Activated CD4-positive, alpha-beta memory T cell treated with anti-CD3 and anti-CD28 coated beads for 36 hours (primary cell): ENCODE results near the gene REX1BD. TPM values are rescaled to one million over a fixed set of nuclear protein-coding genes. Genes with fewer than 3 reads are reported as not detected.

Source experiments
- CTCF ChIA-PET: fragments of 350-600 bp; sonication (Branson Sonifier 250); formaldehyde crosslinking; loops from one replicate; lab custom pipeline; 2021; ENCODE audit warnings: antibody characterized with exemption, inconsistent platforms; lab: Charles Lee
- POLR2A ChIA-PET: fragments of 350-600 bp; sonication (Branson Sonifier 250); formaldehyde crosslinking; loops from one replicate; lab custom pipeline; 2021; ENCODE audit warnings: antibody characterized with exemption; lab: Charles Lee
- DNase-seq: peaks from one replicate; pipeline ENCODE4 v3.0.0-alpha.2; 2020
- H3K27ac Mint-ChIP-seq: one replicate; pipeline ENCODE4 v1.8.0; 2021; ENCODE audit warnings: mixed read lengths
- H3K27me3 Mint-ChIP-seq: one replicate; pipeline ENCODE4 v1.8.0; 2021; ENCODE audit warnings: mixed read lengths
- H3K36me3 Mint-ChIP-seq: one replicate; pipeline ENCODE4 v1.8.0; 2021; ENCODE audit warnings: mixed read lengths
- H3K4me1 Mint-ChIP-seq: one replicate; pipeline ENCODE4 v1.8.0; 2021; ENCODE audit warnings: low read depth, mixed read lengths
- H3K4me3 Mint-ChIP-seq: one replicate; pipeline ENCODE4 v1.8.0; 2021; ENCODE audit warnings: mild to moderate bottlenecking, mixed read lengths
- H3K9me3 Mint-ChIP-seq: one replicate; pipeline ENCODE4 v1.8.0; 2021; ENCODE audit warnings: mixed read lengths
- intact Hi-C: fragments of 100-400 bp; cut with micrococcal nuclease; formaldehyde crosslinking; loops from one replicate; pipeline ENCODE4 v1.15.1; 2023
- total RNA-seq, 2 experiments: library from RNA; stranded (reverse); gene quantifications; one replicate each; pipeline ENCODE4 v1.2.3, GENCODE V29; 2021

REX1BD gene
- total RNA-seq, 2 experiments from 2014 or later: 97.6 to 99.3 TPM

GRCh38 chr19:18610556-18611326, 22.1 kb downstream of the REX1BD start:
- H3K27me3 Mint-ChIP-seq: peaks cover 60% of the 10 kb centered on the region
- no peak for DNase-seq
- CTCF ChIA-PET: interaction anchor here (1.0 kb wide), 1 partner anchor 236 kb away, joined by 3 read pairs; no protein-coding TSS in a partner anchor
- intact Hi-C loops: no loop called here
- no peak overlapping the region for H3K4me3 Mint-ChIP-seq
- H3K36me3 Mint-ChIP-seq: no peaks in the 10 kb centered on the region
- no peak overlapping the region for H3K27ac Mint-ChIP-seq
- H3K4me1 Mint-ChIP-seq: peaks cover 30% of the 10 kb centered on the region
- POLR2A ChIA-PET: no interaction called here
- no peaks in the 10 kb centered on the region for H3K9me3 Mint-ChIP-seq

- intact Hi-C loops: no loop called here
- no peak for DNase-seq
- Mint-ChIP-seq H3K4me3 (no peak overlapping the region), H3K4me1 (peaks cover 30% of the 10 kb centered on the region), H3K27ac (no peak overlapping the region), H3K27me3 (peaks cover 60% of the 10 kb centered on the region), H3K36me3 (no peaks in the 10 kb centered on the region), H3K9me3 (no peaks in the 10 kb centered on the region)
- CTCF ChIA-PET: interaction anchor here (1.7 to 2.0 kb wide), 2 partner anchors 18 to 21 kb away, joined by 4 to 9 read pairs; no protein-coding TSS in a partner anchor
- POLR2A ChIA-PET: no interaction called here
These were observed 22.9 kb downstream of the REX1BD start for GRCh38 chr19:18611327-18612050.

GRCh38 chr19:18612051-18612771, 23.6 kb downstream of the REX1BD start:
- ChIA-PET CTCF (interaction anchor here (1.0 to 2.0 kb wide), 3 partner anchors 18 to 232 kb away, joined by 3 to 9 read pairs (median 4); no protein-coding TSS in a partner anchor), POLR2A (no interaction called here)
- H3K36me3 Mint-ChIP-seq: no peaks in the 10 kb centered on the region
- intact Hi-C loops: no loop called here
- H3K4me3 Mint-ChIP-seq: peak overlapping the region; percentile 48
- peaks cover 26% of the 10 kb centered on the region for H3K4me1 Mint-ChIP-seq
- H3K27ac Mint-ChIP-seq: no peak overlapping the region
- no peaks in the 10 kb centered on the region for H3K9me3 Mint-ChIP-seq
- DNase-seq: no peak
- H3K27me3 Mint-ChIP-seq: peaks cover 60% of the 10 kb centered on the region

GRCh38 chr19:18612772-18613588, 24.4 kb downstream of the REX1BD start, which contains the start of gene TMEM59L:
Gene TMEM59L (plus strand): TSS chr19:18612870. CDS start chr19:18612959, 89 bp downstream.
- CTCF ChIA-PET: interaction anchor here (1.0 to 2.0 kb wide), 3 partner anchors 19 to 231 kb away, joined by 3 to 9 read pairs (median 4); no protein-coding TSS in a partner anchor
- peaks cover 20% of the 10 kb centered on the region for H3K4me1 Mint-ChIP-seq
- DNase-seq: peak; percentile 57
- POLR2A ChIA-PET: no interaction called here
- H3K27ac Mint-ChIP-seq: no peak within 1 kb of the TSS
- no peaks in the 10 kb centered on the region for H3K36me3 Mint-ChIP-seq
- intact Hi-C loops: no loop called here
- peak within 1 kb of the TSS; percentile 48 for H3K4me3 Mint-ChIP-seq
- H3K27me3 Mint-ChIP-seq: peaks cover 60% of the 10 kb centered on the region
- H3K9me3 Mint-ChIP-seq: no peaks in the 10 kb centered on the region

GRCh38 chr19:18613589-18614234, 25.1 kb downstream of the REX1BD start:
- no peaks in the 10 kb centered on the region for H3K36me3 Mint-ChIP-seq
- H3K4me1 Mint-ChIP-seq: peaks cover 18% of the 10 kb centered on the region
- H3K9me3 Mint-ChIP-seq: no peaks in the 10 kb centered on the region
- POLR2A ChIA-PET: no interaction called here
- peak overlapping the region; percentile 32 for H3K4me3 Mint-ChIP-seq
- DNase-seq: no peak
- CTCF ChIA-PET: no interaction called here
- intact Hi-C loops: no loop called here
- H3K27me3 Mint-ChIP-seq: peaks cover 57% of the 10 kb centered on the region
- H3K27ac Mint-ChIP-seq: no peak overlapping the region

GRCh38 chr19:18616023-18616422, 27.4 kb downstream of the REX1BD start:
- ChIA-PET CTCF (no interaction called here), POLR2A (no interaction called here)
- Mint-ChIP-seq H3K4me3 (no peak overlapping the region), H3K36me3 (no peaks in the 10 kb centered on the region), H3K27ac (no peak overlapping the region), H3K4me1 (peaks cover 16% of the 10 kb centered on the region), H3K9me3 (no peaks in the 10 kb centered on the region), H3K27me3 (peaks cover 38% of the 10 kb centered on the region)
- intact Hi-C loops: no loop called here
- no peak for DNase-seq

- Mint-ChIP-seq H3K4me3 (no peak overlapping the region), H3K27me3 (peaks cover 28% of the 10 kb centered on the region)
- CTCF ChIA-PET: no interaction called here
These were observed 29.0 kb downstream of the REX1BD start for GRCh38 chr19:18617562-18617961.

GRCh38 chr19:18618236-18618635, 29.6 kb downstream of the REX1BD start:
- ChIA-PET CTCF (interaction anchor here (0.6 kb wide), 1 partner anchor 60 kb away, joined by 3 read pairs; no protein-coding TSS in a partner anchor), POLR2A (no interaction called here)
- Mint-ChIP-seq H3K4me3 (no peak overlapping the region), H3K9me3 (no peaks in the 10 kb centered on the region), H3K27me3 (peaks cover 26% of the 10 kb centered on the region), H3K36me3 (no peaks in the 10 kb centered on the region), H3K4me1 (peaks cover 4% of the 10 kb centered on the region), H3K27ac (no peak overlapping the region)
- DNase-seq: no peak
- intact Hi-C loops: no loop called here

More at GRCh38 chr19:18617562-18617961, 29.0 kb downstream of the REX1BD start:
- no peak overlapping the region for H3K27ac Mint-ChIP-seq
- no peaks in the 10 kb centered on the region for H3K9me3 Mint-ChIP-seq
- intact Hi-C loops: no loop called here
- POLR2A ChIA-PET: no interaction called here
- no peaks in the 10 kb centered on the region for H3K36me3 Mint-ChIP-seq
- H3K4me1 Mint-ChIP-seq: peaks cover 5% of the 10 kb centered on the region
- DNase-seq: no peak

- H3K36me3 Mint-ChIP-seq: no peaks in the 10 kb centered on the region
- H3K27ac Mint-ChIP-seq: no peak overlapping the region
- ChIA-PET POLR2A (no interaction called here), CTCF (no interaction called here)
- no peaks in the 10 kb centered on the region for H3K9me3 Mint-ChIP-seq
- DNase-seq: no peak
- H3K4me3 Mint-ChIP-seq: no peak overlapping the region
- intact Hi-C loops: no loop called here
- no peaks in the 10 kb centered on the region for H3K4me1 Mint-ChIP-seq
- peaks cover 10% of the 10 kb centered on the region for H3K27me3 Mint-ChIP-seq
These were observed 31.7 kb downstream of the REX1BD start for GRCh38 chr19:18620311-18620710.

GRCh38 chr19:18620902-18621301, 32.3 kb downstream of the REX1BD start:
- no peak for DNase-seq
- intact Hi-C loops: no loop called here
- H3K4me1 Mint-ChIP-seq: no peaks in the 10 kb centered on the region
- no peaks in the 10 kb centered on the region for H3K36me3 Mint-ChIP-seq
- CTCF ChIA-PET: no interaction called here
- H3K9me3 Mint-ChIP-seq: no peaks in the 10 kb centered on the region
- peaks cover 10% of the 10 kb centered on the region for H3K27me3 Mint-ChIP-seq
- no peak overlapping the region for H3K27ac Mint-ChIP-seq
- no peak overlapping the region for H3K4me3 Mint-ChIP-seq
- POLR2A ChIA-PET: no interaction called here

- intact Hi-C loops: no loop called here
- no peaks in the 10 kb centered on the region for H3K4me1 Mint-ChIP-seq
- no peaks in the 10 kb centered on the region for H3K27me3 Mint-ChIP-seq
- H3K36me3 Mint-ChIP-seq: no peaks in the 10 kb centered on the region
- CTCF ChIA-PET: no interaction called here
- H3K27ac Mint-ChIP-seq: no peak overlapping the region
- H3K9me3 Mint-ChIP-seq: no peaks in the 10 kb centered on the region
- H3K4me3 Mint-ChIP-seq: no peak overlapping the region
- DNase-seq: no peak
- POLR2A ChIA-PET: no interaction called here
These were observed 38.3 kb downstream of the REX1BD start for GRCh38 chr19:18626906-18627305.
